HFF-Myc (cell line): ENCODE results near the gene MANEAL.

Source experiments
- DNase-seq: peaks from one replicate; pipeline ENCODE4 v3.0.0-alpha.2; 2011; ENCODE audit warnings: low read depth; ENCODE audit errors: extremely low read depth
- H3K4me3 ChIP-seq: replicated peaks from 2 replicates; pipeline ENCODE4 v1.5.1; 2011; ENCODE audit warnings: low read depth, mild to moderate bottlenecking, control low read depth, low read length
- TF ChIP-seq, protein P1 (sequence below): IDR thresholded peaks from 2 replicates; pipeline ENCODE4 v1.5.1; 2012; ENCODE audit warnings: mild to moderate bottlenecking, low read depth, low read length, control low read depth; ENCODE audit errors: missing control alignments

MANEAL gene

DNA sequence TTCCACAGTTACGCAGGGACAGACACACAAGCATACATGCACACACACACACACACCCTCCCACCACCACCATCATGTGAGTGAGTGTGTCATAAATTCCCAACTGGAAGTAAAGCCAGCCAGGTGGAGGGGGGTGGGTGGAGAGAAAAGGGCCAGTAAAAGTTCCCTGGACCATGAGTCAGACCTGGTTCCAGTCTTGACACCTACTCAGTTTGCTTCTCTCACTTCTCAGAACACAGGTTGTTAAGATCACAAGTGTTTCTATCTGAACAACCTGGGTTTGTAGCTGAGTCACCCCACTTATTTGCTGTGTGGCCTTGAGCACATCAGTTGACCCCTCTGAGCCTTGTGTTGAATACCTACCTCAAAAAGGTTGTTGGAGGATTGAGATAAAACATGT is 38.4 kb upstream of the MANEAL start:
- no peak for DNase-seq
- TF ChIP-seq, protein P1, sequence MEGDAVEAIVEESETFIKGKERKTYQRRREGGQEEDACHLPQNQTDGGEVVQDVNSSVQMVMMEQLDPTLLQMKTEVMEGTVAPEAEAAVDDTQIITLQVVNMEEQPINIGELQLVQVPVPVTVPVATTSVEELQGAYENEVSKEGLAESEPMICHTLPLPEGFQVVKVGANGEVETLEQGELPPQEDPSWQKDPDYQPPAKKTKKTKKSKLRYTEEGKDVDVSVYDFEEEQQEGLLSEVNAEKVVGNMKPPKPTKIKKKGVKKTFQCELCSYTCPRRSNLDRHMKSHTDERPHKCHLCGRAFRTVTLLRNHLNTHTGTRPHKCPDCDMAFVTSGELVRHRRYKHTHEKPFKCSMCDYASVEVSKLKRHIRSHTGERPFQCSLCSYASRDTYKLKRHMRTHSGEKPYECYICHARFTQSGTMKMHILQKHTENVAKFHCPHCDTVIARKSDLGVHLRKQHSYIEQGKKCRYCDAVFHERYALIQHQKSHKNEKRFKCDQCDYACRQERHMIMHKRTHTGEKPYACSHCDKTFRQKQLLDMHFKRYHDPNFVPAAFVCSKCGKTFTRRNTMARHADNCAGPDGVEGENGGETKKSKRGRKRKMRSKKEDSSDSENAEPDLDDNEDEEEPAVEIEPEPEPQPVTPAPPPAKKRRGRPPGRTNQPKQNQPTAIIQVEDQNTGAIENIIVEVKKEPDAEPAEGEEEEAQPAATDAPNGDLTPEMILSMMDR, result no peak
- H3K4me3 ChIP-seq, result no peak overlapping the region

DNA sequence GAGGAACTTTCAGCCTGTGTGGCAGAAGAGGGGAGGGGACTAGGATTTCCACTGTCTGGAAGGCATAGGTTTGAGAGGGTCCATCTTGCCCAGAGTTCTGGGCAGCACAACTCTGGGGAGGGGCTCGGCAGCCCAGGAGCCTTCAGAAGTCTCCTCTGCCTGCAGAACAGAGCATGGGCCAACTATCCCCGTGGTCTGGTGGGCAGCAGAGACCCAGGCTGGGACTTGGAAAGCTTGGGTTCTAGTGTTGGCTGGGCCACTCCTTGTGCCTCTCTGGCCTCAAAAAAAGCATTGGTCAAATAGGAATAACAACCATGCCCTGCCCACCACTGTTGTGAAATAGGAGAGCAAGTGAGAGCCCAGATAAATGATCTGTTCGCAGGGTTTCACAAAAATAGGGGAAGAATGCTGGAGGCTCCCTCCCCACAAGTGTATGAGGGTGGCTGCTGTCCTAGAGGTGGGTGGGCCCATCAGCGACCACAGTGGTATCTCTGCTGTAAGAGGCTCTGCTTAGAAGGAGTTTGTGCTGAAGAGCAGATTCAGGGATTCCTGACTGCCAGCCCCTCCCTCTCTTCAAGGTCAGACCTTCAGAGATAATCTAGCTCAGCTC is 37.6 kb upstream of the MANEAL start:
- TF ChIP-seq, protein P1, result no peak

DNA sequence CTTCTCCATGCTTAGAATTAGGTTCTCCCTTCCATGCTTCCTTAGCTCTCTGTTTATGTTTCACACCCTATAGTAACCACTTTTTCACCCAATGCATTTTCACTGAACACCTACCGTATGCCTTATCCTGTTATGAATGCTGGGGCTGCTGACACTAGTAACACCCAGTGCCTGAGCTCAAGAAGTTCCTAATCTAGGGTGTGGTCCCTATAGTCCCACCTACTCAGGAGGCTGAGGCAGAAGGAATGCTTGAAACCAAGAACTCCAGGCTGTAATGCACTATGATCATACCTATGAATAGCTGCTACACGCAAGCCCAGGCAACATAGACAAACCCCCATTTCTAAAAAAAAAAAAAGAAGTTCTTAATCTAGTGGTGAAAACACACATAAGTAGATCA is 34.2 kb upstream of the MANEAL start:
- DNase-seq, result no peak
- TF ChIP-seq, protein P1, result no peak
- H3K4me3 ChIP-seq, result no peak overlapping the region

More for the DNA sequence above, 37.6 kb upstream of the MANEAL start:
- no peak for DNase-seq
- no peak overlapping the region for H3K4me3 ChIP-seq

DNA sequence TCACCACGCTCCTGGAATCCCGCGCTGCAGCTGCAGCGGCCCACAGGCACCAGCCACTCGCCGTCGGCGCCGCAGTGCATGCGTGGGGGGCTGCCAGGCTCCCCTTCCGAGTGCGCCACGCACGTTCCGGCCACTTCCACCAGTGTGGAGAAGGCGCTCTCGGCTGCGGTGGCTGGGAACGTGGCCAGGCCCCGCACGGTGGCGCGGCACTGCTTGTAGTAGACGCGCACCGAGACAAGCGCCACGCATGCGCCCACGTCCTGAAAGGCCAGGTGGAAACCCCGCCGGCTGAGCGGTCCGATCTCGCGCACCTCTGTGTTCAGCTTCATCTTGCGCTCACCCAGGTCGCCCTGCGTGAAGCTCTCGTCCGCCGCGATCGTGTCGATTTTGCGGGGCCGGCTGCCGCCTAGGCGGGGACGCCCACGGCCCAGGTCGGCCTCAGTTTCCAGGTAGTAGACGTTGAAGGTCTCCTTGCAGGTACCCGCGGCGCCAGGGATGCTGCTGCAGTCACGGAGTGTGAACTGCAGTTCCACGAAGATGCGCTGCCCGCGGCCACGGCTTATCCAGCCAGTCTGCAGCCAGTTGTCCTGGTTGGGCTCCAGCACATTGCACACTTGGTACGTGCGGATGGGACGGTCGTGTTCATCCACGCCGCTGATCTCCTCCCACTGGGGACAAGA is 32.1 kb upstream of the MANEAL start:
- H3K4me3 ChIP-seq, result no peak overlapping the region
- no peak for DNase-seq
- TF ChIP-seq, protein P1, result no peak

DNA sequence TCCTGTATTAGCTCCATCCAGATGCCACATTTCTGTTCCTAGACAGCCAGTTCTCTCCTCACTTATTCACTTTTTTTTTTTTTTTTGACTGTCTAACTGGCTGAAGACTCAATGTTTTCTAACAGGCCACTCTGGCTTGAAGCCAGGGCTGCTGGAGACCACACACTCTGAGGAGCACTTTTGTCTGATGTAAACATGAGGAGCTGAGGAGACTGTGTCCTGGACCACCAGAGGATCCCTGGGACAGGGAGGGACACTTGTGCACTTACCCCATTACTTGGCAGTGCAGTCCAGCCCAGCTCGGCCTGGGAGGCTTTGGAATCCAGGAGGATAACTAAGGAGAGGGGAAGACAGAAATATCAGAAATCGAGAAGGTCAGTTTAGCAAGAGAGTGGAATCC is 31.1 kb upstream of the MANEAL start:
- DNase-seq, result no peak
- TF ChIP-seq, protein P1, result no peak
- no peak overlapping the region for H3K4me3 ChIP-seq

DNA sequence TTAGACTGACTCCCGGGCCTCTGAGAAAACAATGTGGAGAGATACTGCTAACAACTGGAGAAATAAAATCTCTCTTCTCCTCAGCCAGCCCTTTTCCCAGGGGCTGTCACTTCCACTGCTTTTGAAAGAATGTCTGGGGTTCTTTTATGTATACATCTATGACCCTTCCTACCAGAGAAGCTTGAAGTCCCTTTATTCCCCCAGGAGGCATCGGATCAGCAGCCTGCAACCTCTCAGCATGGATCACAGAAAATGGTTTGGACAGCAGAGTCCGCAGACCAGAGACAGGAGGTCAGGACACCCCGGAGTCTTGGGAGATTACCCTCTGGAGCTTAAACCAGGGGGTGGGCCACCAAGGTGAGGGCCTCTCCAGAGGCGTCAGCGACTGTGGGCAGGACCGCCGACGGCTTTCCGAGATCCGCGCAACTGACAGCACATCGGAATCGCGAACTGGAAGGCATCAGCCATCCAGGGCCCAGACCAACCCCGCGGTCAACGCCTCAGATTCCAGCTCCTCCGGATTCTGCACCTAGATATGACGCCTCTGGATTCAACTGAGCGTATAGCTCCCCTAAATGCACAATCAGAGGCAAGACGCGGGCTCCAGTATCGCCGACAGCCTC is 29.7 kb upstream of the MANEAL start:
- no peak for DNase-seq
- no peak overlapping the region for H3K4me3 ChIP-seq
- TF ChIP-seq, protein P1, result no peak
